ENCODE measurements around the gene NCOR1.

Gene NCOR1

GRCh38 chr17:16001226-16001897 lies 214.0 kb downstream of the NCOR1 start:
- TF ChIP-seq CTCF (IDR thresholded peaks at IDR 0.05; ENCODE audit: control extremely low read depth, extremely low read depth, low read depth, missing control alignments) = no peak
- DNase-seq (ENCODE audit: extremely low spot score) = no peak
- POLR2A ChIA-PET = no interaction called here
- CTCF ChIA-PET = no interaction called here

GRCh38 chr17:15999974-16000827 lies 215.1 kb downstream of the NCOR1 start:
- ChIA-PET POLR2A (interaction anchor here (0.5 to 1.2 kb wide), 3 partner anchors 13 to 518 kb away, joined by 4 read pairs; no protein-coding TSS in a partner anchor), CTCF (interaction anchor here (0.9 to 3.8 kb wide), 9 partner anchors 7 to 743 kb away, joined by 3 to 21 read pairs (median 4); no protein-coding TSS in a partner anchor)
- peak; percentile 61 for DNase-seq (ENCODE audit: extremely low spot score)
- no peak for TF ChIP-seq CTCF (IDR thresholded peaks at IDR 0.05; ENCODE audit: control extremely low read depth, extremely low read depth, low read depth, missing control alignments)

- CTCF ChIA-PET = interaction anchor here (0.8 to 3.8 kb wide), 11 partner anchors 8 to 742 kb away, joined by 3 to 21 read pairs (median 4); no protein-coding TSS in a partner anchor
- POLR2A ChIA-PET = interaction anchor here (0.7 to 1.2 kb wide), 3 partner anchors 14 to 1449 kb away, joined by 4 to 5 read pairs (median 4); no protein-coding TSS in a partner anchor
- DNase-seq (ENCODE audit: extremely low spot score) = peak; percentile 98
- TF ChIP-seq CTCF (IDR thresholded peaks at IDR 0.05; ENCODE audit: control extremely low read depth, extremely low read depth, low read depth, missing control alignments) = no peak
Measured at GRCh38 chr17:15999141-15999973, 216.0 kb downstream of the NCOR1 start, which contains the start of the genes TTC19 and ZSWIM7. Gene TTC19 (plus strand): TSS chr17:15999824. CDS start chr17:15999849, 25 bp downstream. Gene ZSWIM7 (minus strand): TSS chr17:15999704. CDS start chr17:15999594, 110 bp downstream.

GRCh38 chr17:15998031-15998562 lies 217.2 kb downstream of the NCOR1 start:
- no peak for TF ChIP-seq CTCF (IDR thresholded peaks at IDR 0.05; ENCODE audit: control extremely low read depth, extremely low read depth, low read depth, missing control alignments)
- DNase-seq (ENCODE audit: extremely low spot score) = no peak
- ChIA-PET POLR2A (no interaction called here), CTCF (interaction anchor here (0.6 to 3.8 kb wide), 5 partner anchors 11 to 1075 kb away, joined by 3 to 21 read pairs (median 4); partner anchors contain the start of gene ADORA2B)

- POLR2A ChIA-PET = no interaction called here
- TF ChIP-seq CTCF (IDR thresholded peaks at IDR 0.05; ENCODE audit: control extremely low read depth, extremely low read depth, low read depth, missing control alignments) = no peak
- no peak for DNase-seq (ENCODE audit: extremely low spot score)
- CTCF ChIA-PET = interaction anchor here (1.2 to 3.8 kb wide), 3 partner anchors 9 to 168 kb away, joined by 3 to 21 read pairs (median 4); no protein-coding TSS in a partner anchor
Measured at GRCh38 chr17:15996322-15996721, 219.0 kb downstream of the NCOR1 start.

Measured in GM10248 (cell line).